Esophagus mucosa (tissue), 1 donor: ENCODE results near the gene CPT1A. TPM values are rescaled to one million over a fixed set of nuclear protein-coding genes. Genes with fewer than 3 reads are reported as not detected.

Experiments used
- ATAC-seq: fragments of 200-7000 bp; cut with Tn5 transposase; one replicate; pipeline ENCODE4 v1.9.1; 2020
- total RNA-seq: library from RNA; stranded (reverse); gene quantifications from one replicate; pipeline ENCODE4 v1.2.4, GENCODE V29; 2023
- donor health status: DM: yes; HTN: yes; CAD: no.

The CPT1A gene
- total RNA-seq, 1 donor from 2014 or later: 23.9 TPM

DNA sequence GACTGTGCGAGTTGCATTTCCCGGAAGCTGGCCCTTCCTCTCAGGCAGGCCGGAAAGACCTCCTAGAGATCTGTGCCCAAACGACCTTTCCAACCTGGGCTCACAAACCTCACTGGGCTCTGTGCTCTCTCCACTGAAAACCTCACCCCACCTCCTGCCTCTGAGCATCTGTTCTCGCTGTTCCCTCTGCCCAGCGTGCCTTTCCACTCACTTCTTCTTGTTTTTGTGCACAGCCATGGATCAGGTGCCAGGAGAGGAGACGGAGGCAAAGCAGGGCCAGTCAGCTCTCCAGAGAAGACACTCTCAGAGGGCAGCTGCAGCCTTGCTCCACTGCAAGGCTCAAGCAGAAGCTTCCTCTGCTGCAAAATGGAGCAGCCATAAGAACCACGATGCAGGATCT, 10.9 kb upstream of the CPT1A start:
- no peak for ATAC-seq

DNA sequence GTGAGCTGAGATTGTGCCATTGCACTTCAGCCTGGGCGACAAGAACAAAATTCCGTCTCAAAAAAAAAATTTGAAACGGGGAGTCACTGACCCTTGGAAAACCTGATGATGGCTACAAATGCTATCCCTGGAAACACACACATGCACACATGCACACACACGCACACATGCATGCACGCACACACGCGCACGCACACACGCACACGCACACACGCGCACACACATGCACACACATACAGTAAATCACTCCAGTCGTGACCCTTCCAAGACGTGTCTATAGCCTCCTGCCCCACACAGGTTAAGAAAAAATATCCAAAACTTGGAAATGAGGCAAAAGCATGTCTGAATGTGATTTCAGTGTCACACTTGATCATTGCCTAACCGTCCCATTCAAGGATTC, 6.7 kb upstream of the CPT1A start:
- no peak for ATAC-seq

DNA sequence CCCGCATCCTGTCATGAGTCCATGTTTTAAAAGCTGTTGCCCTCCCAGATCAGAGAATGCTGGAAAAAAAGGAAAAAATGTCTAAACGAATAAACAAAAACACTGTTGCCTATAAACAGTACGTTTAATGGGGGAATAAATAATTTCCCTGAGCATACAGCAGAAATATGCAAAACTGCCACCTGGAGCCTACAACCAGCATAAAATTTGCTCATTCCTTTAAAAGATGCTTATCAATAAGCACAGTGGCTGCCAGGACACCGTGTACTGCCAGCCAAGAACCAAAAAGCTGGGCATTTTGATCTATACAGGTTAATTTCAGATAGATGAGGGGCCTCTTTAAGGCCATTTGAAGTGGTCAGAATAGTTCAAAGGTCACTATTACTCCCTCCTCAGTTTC, 5.7 kb upstream of the CPT1A start:
- ATAC-seq: no peak

DNA sequence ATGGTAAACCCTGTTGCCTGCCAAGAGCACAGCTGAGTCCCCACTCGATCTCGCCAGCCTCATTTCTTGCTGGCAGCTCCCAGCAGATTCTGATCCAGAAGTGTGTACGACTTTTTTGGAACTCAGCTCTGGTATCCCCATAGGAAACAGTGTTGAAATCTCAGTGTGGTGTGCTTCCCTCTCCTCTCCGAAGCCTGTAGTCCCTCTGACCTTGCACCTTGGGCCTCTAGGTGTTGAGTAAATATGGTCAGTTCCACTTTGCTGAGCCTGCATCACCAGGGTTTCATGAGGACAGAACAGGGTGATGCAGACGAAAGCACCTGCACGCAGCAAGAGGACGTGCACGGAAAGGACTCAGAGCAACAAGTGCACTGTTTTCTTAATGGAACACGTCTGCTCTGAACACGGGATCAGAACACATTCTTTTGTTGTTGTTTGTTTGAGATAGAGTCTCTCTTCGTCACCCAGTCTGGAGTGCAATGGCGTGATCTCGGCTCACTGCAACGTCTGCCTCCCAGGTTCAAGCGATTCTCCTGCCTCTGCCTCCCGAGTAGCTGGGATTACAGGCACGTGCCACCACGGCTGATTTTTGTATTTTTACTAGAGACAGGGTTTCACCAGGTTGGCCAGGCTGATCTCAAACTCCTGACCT, 3.8 kb upstream of the CPT1A start:
- ATAC-seq: no peak

DNA sequence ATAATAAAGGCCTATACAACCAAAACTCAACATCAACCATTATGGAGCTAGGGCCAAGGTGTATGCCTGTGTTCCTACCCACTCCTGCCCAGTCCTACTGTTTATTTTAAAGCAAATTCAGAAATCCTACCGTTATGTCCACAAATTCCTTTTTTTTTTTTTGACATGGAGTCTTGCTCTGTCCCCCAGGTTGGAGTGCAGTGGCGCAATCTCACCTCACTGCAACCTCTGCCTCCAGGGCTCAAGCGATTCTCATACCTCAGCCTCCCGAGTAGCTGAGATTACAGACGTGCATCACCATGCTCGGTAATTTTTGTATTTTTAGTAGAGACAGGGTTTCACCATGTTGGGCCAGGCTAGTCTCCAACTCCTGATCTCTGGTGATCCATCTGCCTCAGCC, 3.1 kb upstream of the CPT1A start:
- no peak for ATAC-seq

DNA sequence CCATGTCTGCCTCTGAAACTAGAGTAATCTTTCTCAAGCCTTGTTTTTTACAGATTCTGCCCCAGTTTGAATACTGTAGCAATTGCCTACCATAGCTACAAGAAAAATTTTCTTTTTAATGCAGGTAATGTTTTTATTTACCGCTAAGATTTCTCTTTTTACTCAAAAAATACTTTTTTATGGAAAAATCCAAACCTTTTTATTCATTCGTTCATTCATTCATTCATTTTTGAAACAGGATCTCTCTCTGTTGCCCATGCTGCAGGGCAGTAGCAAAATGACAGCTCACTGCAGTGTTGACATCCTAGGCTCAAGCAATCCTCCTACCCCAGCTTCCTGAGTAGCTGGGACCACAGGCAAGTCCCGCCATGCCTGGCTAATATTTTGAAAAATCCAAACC, 2.7 kb upstream of the CPT1A start:
- ATAC-seq: no peak

DNA sequence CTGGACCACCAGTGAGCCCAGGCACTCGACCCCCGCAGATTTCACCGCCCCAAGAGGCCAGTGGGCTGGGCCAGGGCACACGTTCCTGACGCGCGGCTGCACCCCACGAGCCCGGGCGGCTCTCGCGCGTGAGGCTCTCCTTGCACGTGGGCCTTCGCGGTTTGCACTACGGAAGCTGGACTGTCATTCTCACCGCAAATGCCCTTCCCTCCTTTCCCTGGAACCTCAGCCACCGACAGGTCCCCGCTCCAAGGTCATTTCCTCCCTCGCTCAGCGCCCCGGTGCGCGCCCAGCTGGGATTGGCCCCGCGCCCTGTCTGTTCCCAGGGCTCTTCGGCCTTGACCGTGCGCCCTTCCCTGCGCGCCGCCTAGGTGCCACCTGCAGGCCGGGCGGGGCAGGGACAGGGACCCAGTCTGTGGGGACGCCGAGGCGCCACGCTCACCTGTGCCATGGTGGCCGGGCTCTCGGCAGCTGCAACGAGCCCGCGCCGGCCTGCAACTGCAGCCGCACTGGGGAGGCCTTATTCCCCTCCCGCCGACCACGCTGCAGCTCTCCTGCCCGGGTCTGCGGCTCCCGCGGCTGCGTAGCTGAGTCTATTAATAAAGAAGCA, 2.1 kb upstream of the CPT1A start:
- peak; percentile 73 for ATAC-seq

DNA sequence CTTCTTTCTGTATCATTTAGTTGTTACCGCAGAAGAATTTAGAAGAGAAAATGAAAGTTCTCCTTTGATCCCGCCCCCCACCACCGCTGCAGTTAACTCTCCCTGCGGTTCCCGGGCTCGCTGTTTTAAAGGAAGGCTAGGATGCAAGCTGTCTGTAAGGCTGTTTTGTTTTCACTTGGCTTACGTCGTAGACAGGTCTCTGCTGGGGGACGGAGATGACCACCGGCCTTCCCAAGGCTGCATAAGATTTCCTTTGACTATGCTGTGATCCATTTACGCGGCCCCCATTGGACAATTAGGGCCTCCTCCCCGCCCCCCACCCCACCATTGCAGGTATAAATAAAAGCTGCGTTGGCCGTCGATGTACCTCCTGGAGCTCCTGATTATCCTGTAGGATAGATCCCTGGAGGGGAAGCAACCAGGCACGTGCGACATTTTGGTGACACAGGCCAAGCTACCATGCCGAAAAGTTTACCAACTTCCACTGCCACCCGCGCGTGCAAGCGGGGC, 1.4 kb upstream of the CPT1A start:
- ATAC-seq: no peak

DNA sequence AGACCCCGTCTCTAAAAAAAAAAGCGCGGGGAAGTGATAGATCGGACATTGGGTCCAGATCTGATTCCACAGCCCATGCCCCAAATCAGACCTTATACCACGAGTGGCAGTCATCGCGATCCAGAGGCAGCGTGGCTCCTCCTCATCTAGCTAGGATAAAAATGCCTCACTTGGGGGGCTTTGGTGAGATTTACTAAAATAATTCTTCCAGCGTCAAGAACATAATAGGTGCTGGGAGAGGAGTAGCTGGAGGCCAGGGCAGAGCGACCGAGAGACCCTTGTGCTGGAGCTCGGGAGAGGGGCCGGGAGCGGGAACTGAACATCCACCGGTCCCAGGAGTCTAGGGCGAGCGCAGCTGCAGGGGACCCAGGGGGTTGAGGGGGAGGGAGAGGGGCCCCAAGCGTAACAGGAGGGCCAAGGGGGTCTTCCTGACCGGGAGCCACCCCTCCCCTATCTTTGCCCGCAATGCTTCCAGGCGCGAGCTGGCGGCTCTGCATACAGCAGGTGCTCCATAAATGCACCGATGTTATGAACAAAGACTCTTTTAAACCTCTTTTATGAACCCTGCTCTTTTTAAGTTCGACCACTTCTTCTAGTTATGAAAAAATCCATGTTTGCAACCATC, 823 bp upstream of the CPT1A start:
- no peak for ATAC-seq

DNA sequence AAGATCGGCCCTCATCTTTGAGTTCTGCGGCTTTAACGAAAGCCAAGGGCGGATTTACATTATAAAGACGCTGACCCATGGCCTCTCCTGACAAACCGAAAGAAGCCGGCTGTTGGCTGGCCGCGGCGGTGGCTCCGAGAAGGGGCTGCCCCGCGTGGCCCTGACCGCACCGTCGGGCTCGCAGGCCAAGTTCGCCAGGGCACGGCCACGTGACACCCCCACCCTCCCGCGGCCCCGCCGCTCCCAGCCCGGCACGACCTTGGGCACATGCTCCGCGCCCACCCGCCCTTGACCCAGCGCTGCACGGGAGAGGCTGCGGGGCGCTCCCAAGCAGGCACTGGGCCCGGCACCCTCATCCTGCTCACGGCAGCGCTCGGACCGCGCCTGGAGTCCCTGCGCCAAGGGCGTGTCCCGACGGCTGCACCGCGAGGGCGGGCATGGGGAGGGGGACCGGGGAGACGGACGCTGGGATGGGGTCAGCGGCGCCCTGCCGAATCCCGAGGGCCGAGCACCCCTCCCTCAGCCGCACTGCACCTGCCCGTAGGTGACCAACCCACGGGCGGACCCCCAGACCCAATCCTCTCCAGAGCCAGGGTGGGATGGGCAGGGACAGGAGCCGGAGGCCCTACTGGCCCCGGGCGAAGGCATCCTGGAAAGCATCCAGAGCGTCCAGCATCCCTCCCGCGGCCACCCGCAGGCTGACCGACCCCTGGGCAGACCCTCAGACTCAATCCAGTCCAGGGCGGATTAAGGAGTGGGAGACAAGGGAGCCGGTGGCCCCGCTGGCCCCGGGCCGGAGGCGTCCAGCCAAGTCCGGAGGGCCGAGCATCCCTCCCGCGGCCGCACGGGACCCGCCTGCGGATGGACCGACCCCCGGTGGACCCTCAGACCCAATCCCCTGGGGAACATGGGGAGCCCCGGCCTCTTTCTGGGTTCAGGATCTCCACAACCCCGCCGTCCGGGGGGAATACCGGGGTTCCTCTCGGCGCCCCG, 759 bp downstream of the CPT1A start:
- ATAC-seq: peak; percentile 40

DNA sequence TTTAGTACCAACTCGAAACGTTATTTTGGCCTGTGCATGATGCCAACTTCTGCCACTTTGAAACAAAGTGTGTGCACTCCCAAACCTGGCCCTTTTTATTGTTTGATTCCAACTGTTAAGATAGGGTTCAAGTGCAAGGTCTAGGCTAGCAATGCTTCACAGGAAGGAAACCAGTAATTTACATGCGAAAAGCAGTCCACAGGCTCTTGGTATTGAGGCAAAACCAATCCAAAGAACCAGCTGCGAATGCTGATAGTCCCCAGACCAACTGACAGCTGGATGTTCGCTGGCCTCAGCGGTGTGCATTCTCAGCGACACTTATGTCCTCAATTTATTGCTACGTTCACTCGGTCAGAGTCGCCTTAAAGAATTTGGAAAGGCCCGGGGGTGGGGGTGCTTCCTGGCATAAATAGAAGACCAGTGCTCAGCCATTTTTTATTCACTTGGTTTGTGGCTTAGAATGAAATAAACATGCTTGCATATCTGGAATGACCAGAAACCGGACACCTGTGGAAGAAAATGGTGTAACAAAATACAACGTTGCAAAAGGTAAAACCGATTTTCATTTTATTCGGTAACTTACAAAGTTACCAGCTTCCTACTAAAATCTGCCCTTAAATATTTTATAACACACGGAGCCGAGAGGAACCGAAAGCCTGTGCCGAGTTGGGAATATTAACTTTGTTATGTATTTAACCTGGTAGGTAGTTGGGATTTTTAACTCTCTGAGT, 1.6 kb downstream of the CPT1A start:
- ATAC-seq: no peak

DNA sequence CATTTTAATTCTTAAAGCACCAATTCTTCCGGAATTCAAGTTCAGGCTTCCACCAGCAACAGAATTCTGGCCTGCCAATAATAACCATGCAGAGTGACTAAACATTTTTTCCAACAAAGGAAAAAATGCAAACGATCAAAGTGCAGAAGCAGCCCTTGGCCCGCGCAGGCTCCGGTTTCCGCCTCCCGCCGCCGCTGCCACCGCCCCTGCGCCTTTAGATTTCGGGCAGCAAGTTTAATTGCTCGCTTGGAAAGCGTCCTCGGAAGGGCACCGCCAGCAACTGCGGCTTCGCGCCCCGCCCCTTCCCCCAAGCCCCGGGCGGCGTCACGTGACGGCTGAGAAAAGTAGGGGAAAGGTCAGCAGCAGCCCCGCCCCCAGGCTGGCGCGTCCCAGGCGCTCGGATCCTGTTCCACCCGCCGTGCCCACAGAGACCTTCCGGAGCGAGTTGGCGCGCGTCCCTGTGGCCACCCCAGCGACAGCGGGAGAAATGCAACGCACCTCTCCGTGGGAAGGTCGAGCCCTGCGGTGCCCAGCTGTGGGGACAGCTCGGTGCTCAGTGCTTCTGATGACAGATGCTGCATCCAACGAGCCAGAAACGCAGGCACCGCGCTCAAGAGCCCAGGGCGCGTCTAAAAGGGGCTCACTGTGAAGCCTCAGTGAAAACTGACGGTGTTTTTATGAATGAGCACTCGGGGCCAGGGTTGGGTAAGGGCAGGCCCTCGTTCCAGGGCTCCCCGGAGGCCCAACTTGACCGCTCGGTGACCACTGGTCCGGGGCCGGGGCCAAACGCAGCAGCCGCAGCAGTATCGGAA, 2.5 kb downstream of the CPT1A start:
- peak; percentile 86 for ATAC-seq

DNA sequence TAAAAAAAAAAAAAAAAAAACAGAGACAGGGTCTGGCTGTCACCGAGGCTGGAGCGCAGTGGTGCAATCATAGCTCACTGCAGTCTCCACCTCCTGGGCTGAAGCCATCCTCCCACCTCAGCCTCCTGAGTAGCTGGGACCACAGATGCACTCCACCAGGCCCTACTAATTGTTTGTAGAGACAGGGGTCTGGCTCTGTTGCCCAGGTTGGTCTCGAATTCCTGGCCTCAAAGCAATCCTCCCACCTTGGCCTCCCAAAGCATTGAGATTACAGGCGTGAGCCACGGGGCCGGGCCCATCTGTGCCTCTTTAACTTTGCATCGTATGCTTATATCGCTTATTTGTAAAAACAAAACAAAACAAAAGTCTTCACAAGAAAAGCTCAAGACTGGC, 3.1 kb downstream of the CPT1A start:
- ATAC-seq: no peak

DNA sequence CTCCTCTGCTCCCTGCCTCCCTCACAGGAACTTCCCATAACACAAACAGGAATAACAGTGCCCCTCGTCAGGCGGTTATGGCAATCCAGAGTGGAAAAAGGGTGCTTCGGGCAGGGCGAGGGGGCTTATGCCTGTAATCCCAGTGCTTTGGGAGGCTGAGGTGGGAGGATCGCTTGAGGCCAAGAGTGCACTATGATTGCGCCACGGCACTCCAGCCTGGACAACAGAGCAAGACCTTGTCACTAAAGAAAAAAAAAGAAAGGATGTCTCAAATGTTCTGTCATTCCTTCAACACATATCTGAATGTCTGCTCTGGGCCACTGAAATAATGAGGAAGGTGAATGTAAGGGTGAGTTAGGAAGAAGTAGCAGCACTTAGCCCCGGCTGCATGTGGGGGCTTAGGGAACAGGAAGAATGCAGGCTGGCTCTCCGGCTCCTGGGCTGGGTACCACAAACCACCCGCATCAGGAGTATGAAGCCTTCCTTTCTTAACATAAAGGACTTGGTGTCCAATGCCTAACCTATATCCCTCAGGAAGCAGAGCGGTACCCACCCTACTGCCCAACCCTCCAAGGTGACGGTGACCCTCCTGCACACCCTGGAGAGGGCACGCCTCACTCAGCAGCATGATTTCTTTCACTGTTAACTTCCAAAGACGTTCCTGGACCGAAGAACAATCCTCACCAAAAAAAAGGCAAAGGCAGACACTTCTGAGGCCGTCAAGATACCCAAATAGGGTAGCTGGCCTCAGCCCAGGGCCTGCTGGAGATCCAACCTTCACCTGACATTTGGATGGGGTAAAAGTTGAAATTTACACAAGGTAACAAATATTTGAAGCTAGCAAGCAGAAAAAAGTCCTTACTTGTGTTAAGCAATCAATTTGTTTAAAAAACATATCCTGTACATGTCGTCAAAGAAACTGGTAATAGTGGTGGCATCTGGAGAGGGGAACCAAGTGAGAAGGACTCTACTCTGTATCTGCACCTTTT, 3.8 kb downstream of the CPT1A start:
- no peak for ATAC-seq

DNA sequence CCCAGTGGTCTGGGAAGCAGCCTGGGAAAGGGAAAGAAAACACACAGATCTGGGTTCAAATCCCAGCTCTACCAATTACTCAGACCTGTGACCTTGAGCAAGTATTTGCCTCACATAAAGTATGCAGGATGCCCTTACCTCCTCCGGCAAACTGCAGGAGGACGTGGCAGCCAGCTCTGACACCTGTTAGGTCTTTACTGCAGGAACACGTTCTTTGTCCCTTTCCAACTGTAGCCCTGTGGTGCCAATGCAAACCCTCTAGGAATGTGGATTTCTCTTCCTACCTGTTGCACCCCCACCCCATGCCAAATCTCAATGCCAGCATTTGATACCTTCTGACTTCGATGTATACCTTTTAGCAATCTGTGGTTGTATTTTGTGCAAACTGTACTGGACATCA, 6.0 kb downstream of the CPT1A start:
- ATAC-seq: no peak

DNA sequence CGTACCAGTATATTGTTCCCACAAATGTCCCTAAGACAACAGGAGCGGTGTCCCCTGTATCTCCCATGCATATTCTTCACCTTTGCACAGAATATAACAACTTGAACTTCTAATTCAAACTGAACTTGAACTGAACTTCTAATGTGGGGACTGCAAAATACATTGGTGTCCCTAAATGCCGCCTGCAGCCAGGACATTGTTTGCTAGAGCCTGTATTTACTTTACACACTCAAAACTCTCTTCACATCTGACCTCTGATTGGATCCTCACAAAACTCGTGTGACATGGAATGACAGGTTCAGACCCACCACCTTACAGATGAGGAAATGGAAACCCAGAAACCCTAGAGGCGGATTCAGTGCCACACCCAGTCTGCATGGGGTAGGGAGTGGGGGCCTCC, 6.4 kb downstream of the CPT1A start:
- ATAC-seq: no peak

DNA sequence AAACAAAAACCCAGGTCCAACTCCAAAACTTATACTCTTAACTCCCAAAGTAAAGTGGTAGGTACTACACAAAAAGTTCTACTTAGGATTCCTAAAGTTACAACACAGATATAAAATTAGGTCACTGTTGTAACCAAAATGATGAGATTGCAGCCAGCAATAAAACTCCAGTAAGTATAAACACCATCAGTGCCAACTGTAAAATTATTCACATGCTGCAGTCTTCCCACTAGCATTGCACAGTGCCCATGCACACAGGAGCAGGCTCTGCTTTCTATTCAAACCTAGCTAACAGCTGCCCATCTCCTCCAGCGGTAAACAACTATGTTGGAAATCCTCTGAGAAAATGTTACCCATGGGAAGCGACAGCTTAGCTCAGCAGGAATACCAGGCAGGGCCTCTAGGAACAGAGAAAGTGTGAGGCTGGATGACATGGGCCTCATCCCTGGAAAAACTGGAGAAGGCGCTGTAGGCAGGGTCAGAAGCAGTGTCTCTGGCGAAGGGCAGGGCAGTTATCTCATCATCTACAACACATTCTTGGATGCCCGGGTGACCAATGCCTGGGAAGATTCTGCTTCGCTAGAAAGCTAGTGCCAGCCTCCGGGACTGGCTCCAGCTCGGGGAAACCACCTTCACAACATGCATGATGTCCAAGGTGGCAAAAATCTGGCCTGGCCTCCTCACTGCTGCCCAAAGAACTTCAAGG, 9.1 kb downstream of the CPT1A start:
- ATAC-seq: no peak

DNA sequence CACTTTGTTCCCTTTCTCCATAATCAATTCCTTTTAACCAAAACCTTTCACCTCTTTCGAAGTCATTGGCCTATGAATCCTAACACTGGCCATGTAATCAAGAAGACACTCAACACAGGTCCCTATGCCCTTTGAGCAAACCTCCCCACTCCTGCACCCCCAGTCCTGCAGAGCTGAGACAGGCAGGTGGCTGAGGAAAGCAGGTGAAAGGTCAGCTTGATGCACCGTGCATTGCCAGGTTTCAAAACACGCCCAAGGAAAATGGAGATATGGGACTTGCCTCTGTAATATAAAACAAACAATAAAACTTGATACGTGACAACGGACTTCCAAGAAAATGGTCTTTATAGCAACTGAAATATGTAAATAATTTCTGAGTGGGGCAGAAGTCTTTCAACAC, 10.6 kb downstream of the CPT1A start:
- ATAC-seq: no peak

DNA sequence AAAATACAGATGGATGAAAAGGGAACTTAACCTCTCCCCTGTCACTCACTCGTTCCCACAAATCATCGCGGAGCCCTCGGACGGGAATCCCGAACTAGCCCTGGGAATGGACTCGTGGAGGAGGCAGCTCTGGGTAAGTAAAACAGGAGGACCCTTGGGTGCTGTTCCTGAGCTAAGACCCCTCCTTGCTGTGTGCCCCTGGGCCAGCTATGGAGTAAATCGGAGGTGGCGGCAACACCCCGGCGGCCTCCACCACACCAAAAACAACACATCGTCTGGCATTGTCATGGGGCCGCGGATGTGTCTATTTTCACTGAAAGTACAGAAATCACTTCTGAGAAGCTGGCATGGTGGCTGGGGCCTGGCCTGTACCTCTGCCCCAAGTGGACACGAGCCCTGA, 12.1 kb downstream of the CPT1A start:
- ATAC-seq: no peak
